Endothelial cell of umbilical vein (primary cell): ENCODE results near the gene LOXL3.

ENCODE experiments used
- CTCF ChIP-seq, 2 donors: IDR thresholded peaks; 1 replicate in 1 of 2; 2 replicates in 1 of 2; pipeline ENCODE4 v1.5.1; 2011; ENCODE audit warnings: low read length in 2 of 2, mild to moderate bottlenecking in 2 of 2, moderate library complexity in 2 of 2, control low read depth in 1 of 2, inconsistent platforms in 1 of 2, low read depth in 1 of 2; ENCODE audit not compliant: insufficient read depth in 1 of 2; ENCODE audit errors: extremely low read depth in 1 of 2
- EZH2 ChIP-seq: IDR thresholded peaks from 2 replicates; pipeline ENCODE4 v1.6.1; 2012; ENCODE audit warnings: borderline replicate concordance, low read depth, mild to moderate bottlenecking, moderate library complexity, low read length, inconsistent platforms; ENCODE audit not compliant: severe bottlenecking
- POLR2A ChIP-seq: IDR thresholded peaks from 2 replicates; pipeline ENCODE4 v1.6.1; 2012; ENCODE audit warnings: low read depth, mild to moderate bottlenecking, control low read depth, low read length
- POLR2AphosphoS5 ChIP-seq: IDR thresholded peaks from 2 replicates; pipeline ENCODE4 v1.6.1; 2012; ENCODE audit warnings: low read depth, mild to moderate bottlenecking, control low read depth, low read length, moderate library complexity; ENCODE audit not compliant: insufficient read depth

- TF ChIP-seq CTCF (IDR thresholded peaks at IDR 0.05; ENCODE audit: extremely low read depth in 1 of 2, insufficient read depth in 1 of 2, low read depth in 1 of 2, low read length in 2 of 2), result no peak
- TF ChIP-seq POLR2A, result no peak
- no peak for TF ChIP-seq EZH2
- TF ChIP-seq POLR2AphosphoS5, result no peak
These were observed 17.3 kb upstream of the LOXL3 start for GRCh38 chr2:74571058-74571457.
